Mesothelial cell of epicardium (in vitro differentiated cells): ENCODE data around the gene ADRA1B. TPM values are rescaled to one million over a fixed set of nuclear protein-coding genes. Genes with fewer than 3 reads are reported as not detected.

Experiments
- DNase-seq, 2 experiments: peaks; one replicate each; pipeline ENCODE4 v3.0.0; 2021; ENCODE audit warnings: low spot score in 2 of 2; ENCODE audit not compliant: unreplicated experiment in 2 of 2
- H3K27ac Mint-ChIP-seq: 2 replicates; pipeline ENCODE4 v1.8.0; 2021; ENCODE audit warnings: mixed read lengths
- H3K27me3 Mint-ChIP-seq: 2 replicates; pipeline ENCODE4 v1.8.0; 2021; ENCODE audit warnings: low read depth, mixed read lengths
- H3K36me3 Mint-ChIP-seq: 2 replicates; pipeline ENCODE4 v1.8.0; 2021; ENCODE audit warnings: mixed read lengths
- H3K4me1 Mint-ChIP-seq: 2 replicates; pipeline ENCODE4 v1.8.0; 2021; ENCODE audit warnings: mixed read lengths
- H3K4me3 Mint-ChIP-seq: 2 replicates; pipeline ENCODE4 v1.8.0; 2021; ENCODE audit warnings: mild to moderate bottlenecking, moderate library complexity, mixed read lengths
- H3K9me3 Mint-ChIP-seq: 2 replicates; pipeline ENCODE4 v1.8.0; 2021; ENCODE audit warnings: mixed read lengths
- total RNA-seq: library from RNA; stranded (reverse); gene quantifications from 3 replicates; pipeline ENCODE4 v1.2.1, GENCODE V29; 2021
- TF ChIP-seq, protein P1 (sequence below): fragments of 200-600 bp; sonication (generic); IDR thresholded peaks from one replicate; pipeline ENCODE4 v1.5.0; 2021; ENCODE audit warnings: antibody characterized with exemption; ENCODE audit not compliant: unreplicated experiment

Gene ADRA1B
- total RNA-seq, 1 donor from 2014 or later, result 2.5 TPM

DNA sequence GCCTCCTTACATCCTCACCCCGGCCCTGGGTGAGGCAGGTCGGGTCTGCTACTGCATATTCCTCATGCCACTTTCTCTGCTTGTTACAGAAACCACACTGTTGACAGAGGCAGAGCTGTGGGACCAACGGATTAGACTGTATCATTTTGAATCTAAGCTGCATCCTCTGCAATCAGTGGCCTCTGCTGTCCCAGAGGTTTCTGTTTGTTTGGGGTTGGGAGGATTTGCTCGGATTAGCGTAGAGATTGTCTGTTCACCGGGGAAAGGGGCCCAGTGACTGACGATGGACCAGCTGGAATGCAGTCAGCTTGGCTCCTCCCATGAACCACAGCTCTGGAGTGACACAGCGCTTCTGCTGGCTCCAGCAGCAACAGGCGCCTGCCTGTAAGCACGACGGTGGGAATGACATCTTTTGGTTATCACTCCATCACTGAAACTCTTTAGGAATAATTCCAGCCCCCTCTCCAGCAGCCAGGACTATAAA is 37.3 kb upstream of the ADRA1B start:
- Mint-ChIP-seq H3K4me3 (no peak overlapping the region), H3K27me3 (peaks cover 8% of the 10 kb centered on the region), H3K9me3 (no peaks in the 10 kb centered on the region), H3K27ac (peak overlapping the region; percentile 83), H3K36me3 (no peaks in the 10 kb centered on the region), H3K4me1 (peaks cover 25% of the 10 kb centered on the region)
- peak; percentile 45 to 52 for DNase-seq
- TF ChIP-seq, protein P1, sequence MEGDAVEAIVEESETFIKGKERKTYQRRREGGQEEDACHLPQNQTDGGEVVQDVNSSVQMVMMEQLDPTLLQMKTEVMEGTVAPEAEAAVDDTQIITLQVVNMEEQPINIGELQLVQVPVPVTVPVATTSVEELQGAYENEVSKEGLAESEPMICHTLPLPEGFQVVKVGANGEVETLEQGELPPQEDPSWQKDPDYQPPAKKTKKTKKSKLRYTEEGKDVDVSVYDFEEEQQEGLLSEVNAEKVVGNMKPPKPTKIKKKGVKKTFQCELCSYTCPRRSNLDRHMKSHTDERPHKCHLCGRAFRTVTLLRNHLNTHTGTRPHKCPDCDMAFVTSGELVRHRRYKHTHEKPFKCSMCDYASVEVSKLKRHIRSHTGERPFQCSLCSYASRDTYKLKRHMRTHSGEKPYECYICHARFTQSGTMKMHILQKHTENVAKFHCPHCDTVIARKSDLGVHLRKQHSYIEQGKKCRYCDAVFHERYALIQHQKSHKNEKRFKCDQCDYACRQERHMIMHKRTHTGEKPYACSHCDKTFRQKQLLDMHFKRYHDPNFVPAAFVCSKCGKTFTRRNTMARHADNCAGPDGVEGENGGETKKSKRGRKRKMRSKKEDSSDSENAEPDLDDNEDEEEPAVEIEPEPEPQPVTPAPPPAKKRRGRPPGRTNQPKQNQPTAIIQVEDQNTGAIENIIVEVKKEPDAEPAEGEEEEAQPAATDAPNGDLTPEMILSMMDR, result no peak

DNA sequence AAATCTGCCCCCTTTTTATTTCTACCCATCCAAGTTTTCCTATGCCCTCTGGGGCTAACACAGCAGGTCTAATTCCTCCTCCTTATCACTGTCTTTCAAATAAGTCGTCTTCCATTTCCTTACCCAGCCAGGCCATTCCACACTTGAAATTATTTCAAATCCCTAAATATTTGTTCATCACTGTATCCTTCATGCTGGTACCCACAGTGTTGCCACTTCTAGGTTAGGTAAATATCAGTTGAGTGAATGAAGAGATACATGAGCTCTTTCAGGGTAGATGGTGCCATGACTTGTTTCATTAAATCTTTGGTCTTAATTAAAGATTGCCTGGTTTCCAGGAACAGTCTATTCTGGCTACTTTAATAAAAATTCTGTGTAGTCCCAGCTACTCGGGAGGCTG is 35.6 kb upstream of the ADRA1B start:
- DNase-seq, result no peak
- TF ChIP-seq, protein P1, result no peak
- H3K9me3 Mint-ChIP-seq, result no peaks in the 10 kb centered on the region
- no peak overlapping the region for H3K27ac Mint-ChIP-seq
- no peak overlapping the region for H3K4me3 Mint-ChIP-seq
- H3K36me3 Mint-ChIP-seq, result no peaks in the 10 kb centered on the region
- H3K27me3 Mint-ChIP-seq, result peaks cover 8% of the 10 kb centered on the region
- H3K4me1 Mint-ChIP-seq, result peaks cover 25% of the 10 kb centered on the region

DNA sequence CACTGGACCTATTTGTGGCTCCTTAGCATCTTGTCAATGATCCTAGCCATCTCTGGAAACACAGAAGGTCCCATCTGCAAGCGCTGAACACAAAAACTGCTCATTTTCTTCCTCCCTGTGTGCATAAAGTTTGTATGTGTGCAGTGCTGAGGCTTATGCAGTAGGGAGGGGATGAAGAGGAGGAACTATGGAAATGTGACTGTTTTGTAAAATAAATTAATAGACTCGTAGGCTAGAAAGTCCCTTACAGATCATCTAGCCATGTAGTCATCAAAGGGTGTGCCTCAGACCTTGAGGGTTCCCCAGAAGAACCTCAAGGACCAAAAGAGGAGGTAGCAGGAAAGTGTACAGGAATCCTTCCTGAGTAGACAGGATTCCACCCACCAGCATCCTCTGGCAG is 34.3 kb upstream of the ADRA1B start:
- Mint-ChIP-seq H3K27ac (no peak overlapping the region), H3K36me3 (no peaks in the 10 kb centered on the region)
- TF ChIP-seq, protein P1, result no peak

DNA sequence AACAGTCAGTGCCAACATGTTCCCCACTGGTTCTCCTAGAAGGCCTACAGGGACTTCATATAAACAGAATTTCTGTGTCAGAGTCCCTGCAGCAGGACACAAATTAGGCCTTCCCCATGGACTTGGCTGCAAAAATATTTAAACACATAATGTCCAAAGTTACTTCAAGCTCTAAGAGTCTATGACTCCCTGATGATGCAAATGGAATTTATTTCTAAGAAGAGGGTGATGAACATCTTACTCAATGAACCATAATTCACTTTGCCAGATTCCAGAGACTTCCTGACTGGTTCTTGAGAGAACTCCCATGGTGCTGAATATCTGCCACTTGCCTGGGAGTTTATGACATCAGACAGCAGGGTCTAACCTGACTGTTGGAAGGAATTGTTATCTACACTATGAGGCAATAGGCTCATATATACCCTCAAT is 32.7 kb upstream of the ADRA1B start:
- H3K27me3 Mint-ChIP-seq, result peaks cover 8% of the 10 kb centered on the region
- peaks cover 10% of the 10 kb centered on the region for H3K4me1 Mint-ChIP-seq
- TF ChIP-seq, protein P1, result no peak
- no peak overlapping the region for H3K4me3 Mint-ChIP-seq
- no peaks in the 10 kb centered on the region for H3K9me3 Mint-ChIP-seq
- no peak overlapping the region for H3K27ac Mint-ChIP-seq
- DNase-seq, result no peak
- H3K36me3 Mint-ChIP-seq, result no peaks in the 10 kb centered on the region

More for the DNA sequence above, 34.3 kb upstream of the ADRA1B start:
- Mint-ChIP-seq H3K4me1 (peaks cover 25% of the 10 kb centered on the region), H3K4me3 (no peak overlapping the region), H3K9me3 (no peaks in the 10 kb centered on the region), H3K27me3 (peaks cover 8% of the 10 kb centered on the region)
- DNase-seq, result no peak

DNA sequence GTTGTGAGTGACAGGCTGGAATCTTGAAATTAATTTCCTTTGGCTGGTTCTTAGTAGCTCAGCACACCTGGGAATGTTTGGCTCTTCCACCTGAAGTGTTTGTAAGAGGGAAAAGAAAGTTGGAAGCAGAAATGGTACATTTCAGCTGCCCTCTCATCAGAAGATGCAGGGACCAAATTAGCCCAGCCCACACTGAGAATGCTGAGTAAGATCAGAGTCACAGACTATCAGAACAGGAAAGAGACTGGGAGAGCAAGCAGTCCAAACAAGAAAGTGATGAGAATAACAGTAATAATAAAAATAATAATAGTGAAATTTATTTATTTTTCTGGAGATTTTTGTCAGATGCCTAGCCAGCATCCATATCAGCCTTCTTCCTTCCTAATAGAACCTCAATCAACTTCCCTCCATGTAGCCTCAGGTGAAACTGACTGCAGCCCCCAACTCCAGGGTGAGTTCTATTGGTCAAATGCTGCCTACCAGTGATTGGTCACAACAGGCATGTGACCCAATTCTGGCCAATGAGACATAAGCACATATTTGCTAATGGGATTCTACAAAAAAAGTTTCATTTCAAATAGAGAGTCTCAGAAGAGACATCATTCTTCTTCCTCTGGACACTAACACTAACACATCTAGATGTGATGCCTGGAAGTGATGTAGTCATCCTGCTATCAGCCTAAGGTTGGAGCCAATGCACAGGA is 31.2 kb upstream of the ADRA1B start:
- H3K4me1 Mint-ChIP-seq, result no peaks in the 10 kb centered on the region
- DNase-seq, result no peak
- no peaks in the 10 kb centered on the region for H3K9me3 Mint-ChIP-seq
- peaks cover 8% of the 10 kb centered on the region for H3K27me3 Mint-ChIP-seq
- no peak overlapping the region for H3K4me3 Mint-ChIP-seq
- no peaks in the 10 kb centered on the region for H3K36me3 Mint-ChIP-seq
- no peak overlapping the region for H3K27ac Mint-ChIP-seq
- TF ChIP-seq, protein P1, result no peak
